ENCODE measurements around the gene LIMK2.
"Not testable (repeated sequence)": the region's sequence is repeated elsewhere in the genome, so short reads cannot be mapped to it uniquely, and the experiment has no call there.

Gene LIMK2

GRCh38 chr22:31211862-31212730 is at the start of gene LIMK2:
LIMK2 (plus strand) TSS chr22:31212298; CDS start chr22:31212409, 111 bp downstream.
- no peak for DNase-seq (ENCODE audit: low read depth)

GRCh38 chr22:31170971-31171370 is 41.1 kb upstream of the LIMK2 start:
- no peak for TF ChIP-seq CTCF (conservative IDR thresholded peaks at IDR 0.05; ENCODE audit: low read depth, low read length)
- DNase-seq (ENCODE audit: low read depth), result no peak
- no peak overlapping the region for H3K4me3 ChIP-seq (ENCODE audit: low read length)

More at GRCh38 chr22:31211862-31212730, at the start of gene LIMK2:
- H3K4me3 ChIP-seq (ENCODE audit: low read length), result peak within 1 kb of the TSS; percentile 94
- TF ChIP-seq CTCF (conservative IDR thresholded peaks at IDR 0.05; ENCODE audit: low read depth, low read length), result peak; percentile 78

- DNase-seq (ENCODE audit: low read depth); H3K4me3 ChIP-seq (ENCODE audit: low read length): not testable (repeated sequence)
These were observed 40.4 kb upstream of the LIMK2 start for GRCh38 chr22:31171734-31172133.

GRCh38 chr22:31173386-31174145 is 38.5 kb upstream of the LIMK2 start:
- TF ChIP-seq CTCF (conservative IDR thresholded peaks at IDR 0.05; ENCODE audit: low read depth, low read length), result no peak
- no peak overlapping the region for H3K4me3 ChIP-seq (ENCODE audit: low read length)
- DNase-seq (ENCODE audit: low read depth), result peak; percentile 79

GRCh38 chr22:31176923-31177322 is 35.2 kb upstream of the LIMK2 start:
- H3K4me3 ChIP-seq (ENCODE audit: low read length), result no peak overlapping the region
- DNase-seq (ENCODE audit: low read depth), result no peak
- no peak for TF ChIP-seq CTCF (conservative IDR thresholded peaks at IDR 0.05; ENCODE audit: low read depth, low read length)

GRCh38 chr22:31177420-31178162 is 34.5 kb upstream of the LIMK2 start:
- no peak for TF ChIP-seq CTCF (conservative IDR thresholded peaks at IDR 0.05; ENCODE audit: low read depth, low read length)
- H3K4me3 ChIP-seq (ENCODE audit: low read length), result no peak overlapping the region
- DNase-seq (ENCODE audit: low read depth), result peak; percentile 94

- DNase-seq (ENCODE audit: low read depth), result no peak
- TF ChIP-seq CTCF (conservative IDR thresholded peaks at IDR 0.05; ENCODE audit: low read depth, low read length), result no peak
- H3K4me3 ChIP-seq (ENCODE audit: low read length), result no peak overlapping the region
These were observed 33.2 kb upstream of the LIMK2 start for GRCh38 chr22:31178859-31179258.
